Measurements from ENCODE around the gene C19orf12.

DNA sequence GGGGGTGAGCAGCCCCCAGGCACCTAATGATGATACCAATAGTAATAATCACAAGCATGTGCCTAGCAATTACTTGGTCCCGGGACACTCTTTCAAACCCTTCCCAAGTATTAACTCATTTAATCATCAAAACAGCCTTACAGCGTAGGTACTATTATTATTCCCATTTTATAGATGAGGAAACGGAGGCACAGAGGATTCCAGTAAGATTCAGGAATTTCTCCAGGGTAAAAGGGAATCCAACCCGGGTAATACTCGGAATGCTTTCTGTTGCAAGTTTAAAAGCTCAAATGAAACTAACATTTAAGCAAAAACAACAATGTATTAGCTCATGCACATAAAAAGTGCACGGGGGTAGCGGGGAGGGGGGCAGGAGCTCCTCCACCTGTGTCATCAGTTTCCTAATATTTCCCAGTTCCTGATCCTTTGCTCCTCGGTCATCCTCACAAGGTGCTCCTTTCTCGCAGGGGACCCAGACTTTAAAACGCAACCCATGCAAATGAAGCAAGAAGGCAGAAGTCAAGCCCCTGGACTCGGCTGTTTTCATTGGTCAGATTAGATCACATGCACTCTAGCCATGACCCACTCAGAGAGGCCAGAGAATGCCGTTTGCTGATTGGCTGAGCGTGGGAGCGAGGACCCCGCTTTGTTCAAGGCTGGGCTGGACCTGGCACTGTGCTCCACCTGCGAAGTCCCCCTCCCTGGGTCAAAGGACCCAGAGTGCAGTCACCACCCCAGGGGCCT, 38.3 kb upstream of the C19orf12 start:
- TF ChIP-seq, protein P1, sequence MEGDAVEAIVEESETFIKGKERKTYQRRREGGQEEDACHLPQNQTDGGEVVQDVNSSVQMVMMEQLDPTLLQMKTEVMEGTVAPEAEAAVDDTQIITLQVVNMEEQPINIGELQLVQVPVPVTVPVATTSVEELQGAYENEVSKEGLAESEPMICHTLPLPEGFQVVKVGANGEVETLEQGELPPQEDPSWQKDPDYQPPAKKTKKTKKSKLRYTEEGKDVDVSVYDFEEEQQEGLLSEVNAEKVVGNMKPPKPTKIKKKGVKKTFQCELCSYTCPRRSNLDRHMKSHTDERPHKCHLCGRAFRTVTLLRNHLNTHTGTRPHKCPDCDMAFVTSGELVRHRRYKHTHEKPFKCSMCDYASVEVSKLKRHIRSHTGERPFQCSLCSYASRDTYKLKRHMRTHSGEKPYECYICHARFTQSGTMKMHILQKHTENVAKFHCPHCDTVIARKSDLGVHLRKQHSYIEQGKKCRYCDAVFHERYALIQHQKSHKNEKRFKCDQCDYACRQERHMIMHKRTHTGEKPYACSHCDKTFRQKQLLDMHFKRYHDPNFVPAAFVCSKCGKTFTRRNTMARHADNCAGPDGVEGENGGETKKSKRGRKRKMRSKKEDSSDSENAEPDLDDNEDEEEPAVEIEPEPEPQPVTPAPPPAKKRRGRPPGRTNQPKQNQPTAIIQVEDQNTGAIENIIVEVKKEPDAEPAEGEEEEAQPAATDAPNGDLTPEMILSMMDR (conservative IDR thresholded peaks at IDR 0.05 in 1 of 2, IDR thresholded peaks at IDR 0.05 in 1 of 2; ENCODE audit: low read depth in 1 of 2, low read length in 2 of 2) = no peak
- TF ChIP-seq EZH2 (IDR thresholded peaks at IDR 0.05; ENCODE audit: low read length, missing control alignments) = no peak
